NB4 (cell line): Measurements from ENCODE around the gene TBCE.

Source experiments
- CTCF ChIP-seq: IDR thresholded peaks from one replicate; pipeline ENCODE4 v1.5.1; 2012; ENCODE audit warnings: low read depth, low read length
- MYC ChIP-seq: IDR thresholded peaks from 2 replicates; pipeline ENCODE4 v1.6.1; 2011; ENCODE audit warnings: low read depth, low read length
- POLR2A ChIP-seq: IDR thresholded peaks from 2 replicates; pipeline ENCODE4 v1.6.1; 2011; ENCODE audit warnings: mild to moderate bottlenecking; ENCODE audit not compliant: insufficient read length; ENCODE audit errors: extremely low read depth
- TF ChIP-seq, protein P1 (sequence below): IDR thresholded peaks from 2 replicates; pipeline ENCODE4 v1.6.1; 2011; ENCODE audit warnings: low read depth, low read length

DNA sequence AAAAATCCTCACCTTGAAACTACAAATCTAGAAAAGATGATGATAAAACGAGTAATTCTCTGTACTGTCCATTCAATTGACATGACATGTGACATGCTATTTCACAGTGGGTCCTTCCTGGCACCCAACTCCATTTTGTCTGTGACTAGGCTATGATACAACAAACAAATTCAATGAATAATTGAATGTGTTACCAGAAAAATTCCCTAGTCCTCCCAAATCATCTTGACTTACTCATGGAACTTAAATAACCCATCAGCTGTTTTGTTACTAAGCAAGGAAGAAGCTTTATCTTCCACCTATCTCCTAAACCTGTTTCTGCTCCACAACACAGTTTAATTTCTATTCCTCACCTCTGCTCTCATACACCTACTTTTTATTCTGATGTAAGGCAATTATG lies 106.6 kb downstream of the TBCE start:
- TF ChIP-seq CTCF (no peak), POLR2A (no peak), MYC (no peak)
- TF ChIP-seq, protein P1, sequence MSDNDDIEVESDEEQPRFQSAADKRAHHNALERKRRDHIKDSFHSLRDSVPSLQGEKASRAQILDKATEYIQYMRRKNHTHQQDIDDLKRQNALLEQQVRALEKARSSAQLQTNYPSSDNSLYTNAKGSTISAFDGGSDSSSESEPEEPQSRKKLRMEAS, result no peak
